HPDE6-E6E7 (cell line): Measurements from ENCODE around the gene NRP1.

Experiments used
- DNase-seq: peaks from one replicate; pipeline ENCODE4 v3.0.0; 2011; ENCODE audit warnings: missing footprints; ENCODE audit errors: extremely low spot score

Gene NRP1

GRCh38 chr10:33349268-33349667, 14.8 kb upstream of the NRP1 start:
- no peak for DNase-seq

- no peak for DNase-seq
Observed at GRCh38 chr10:33347211-33347610, 12.7 kb upstream of the NRP1 start.

GRCh38 chr10:33345236-33345635, 10.8 kb upstream of the NRP1 start:
- no peak for DNase-seq

DNA sequence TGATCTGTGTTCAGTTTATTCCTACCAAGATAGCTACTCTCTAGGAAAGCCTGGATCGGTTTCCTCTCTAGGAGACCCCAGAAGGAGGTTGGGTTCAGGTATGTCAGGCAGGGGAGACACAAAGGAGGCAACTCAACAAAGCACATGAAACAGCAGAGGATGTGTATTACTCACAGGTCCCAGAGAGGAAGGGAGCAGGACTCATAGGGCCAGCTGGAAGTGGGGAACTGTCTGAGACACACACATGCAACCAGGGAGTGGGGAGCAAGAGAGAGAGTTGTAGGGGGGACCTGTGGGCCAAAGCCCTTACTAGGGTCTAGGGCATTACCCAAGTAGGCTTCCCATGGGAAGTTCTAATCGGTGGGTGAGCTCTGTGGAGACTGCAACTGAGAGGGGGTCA, 10.2 kb upstream of the NRP1 start:
- no peak for DNase-seq

DNA sequence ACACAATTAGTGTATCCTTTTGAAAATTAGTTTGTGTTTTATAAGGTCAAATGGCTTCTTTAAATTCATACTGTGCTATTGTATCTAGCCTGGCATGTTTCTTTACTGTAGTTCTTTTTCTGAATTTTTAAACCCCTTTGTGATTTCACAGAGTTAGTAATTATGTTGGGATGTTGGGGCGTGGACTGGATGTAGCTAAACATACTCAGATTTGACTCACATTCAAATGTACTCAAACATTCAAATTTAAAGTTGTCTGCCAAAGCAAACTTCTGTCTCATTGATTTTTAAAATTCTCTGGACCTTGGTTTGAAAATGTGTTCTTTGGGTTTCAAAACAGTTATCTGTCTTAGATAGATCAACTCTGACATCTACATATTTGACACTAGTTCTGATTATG, 7.2 kb upstream of the NRP1 start:
- no peak for DNase-seq

DNA sequence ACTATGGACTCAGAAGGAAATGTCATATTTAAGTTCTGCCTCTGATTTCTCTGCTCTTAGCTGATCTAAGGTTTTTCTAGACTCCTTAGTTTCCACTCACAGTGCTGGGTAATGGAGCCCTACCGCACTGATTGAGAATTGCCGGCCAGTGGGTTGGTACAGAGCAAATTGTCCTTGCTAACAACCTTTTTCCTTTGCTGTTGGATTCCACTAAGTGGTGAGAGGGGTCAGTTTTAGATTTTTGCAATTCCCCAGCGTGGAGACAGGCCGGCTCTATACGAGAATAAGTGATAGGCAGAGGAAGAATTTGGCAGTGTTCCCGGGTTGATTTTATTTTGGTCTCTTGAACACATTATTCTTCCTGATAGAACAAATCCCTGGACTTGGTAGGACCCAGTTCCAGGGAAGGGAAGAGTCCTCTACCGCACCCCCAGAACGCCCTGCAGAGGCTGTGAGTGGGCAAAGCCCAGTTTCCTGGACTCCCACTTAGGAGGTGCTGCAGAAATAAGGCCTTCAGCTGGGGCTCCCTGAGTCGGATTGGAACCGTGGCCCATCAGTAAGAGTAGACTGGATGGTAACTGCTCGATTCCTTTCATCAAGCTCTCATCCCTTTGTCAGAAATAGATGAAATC, 3.0 kb upstream of the NRP1 start:
- no peak for DNase-seq

DNA sequence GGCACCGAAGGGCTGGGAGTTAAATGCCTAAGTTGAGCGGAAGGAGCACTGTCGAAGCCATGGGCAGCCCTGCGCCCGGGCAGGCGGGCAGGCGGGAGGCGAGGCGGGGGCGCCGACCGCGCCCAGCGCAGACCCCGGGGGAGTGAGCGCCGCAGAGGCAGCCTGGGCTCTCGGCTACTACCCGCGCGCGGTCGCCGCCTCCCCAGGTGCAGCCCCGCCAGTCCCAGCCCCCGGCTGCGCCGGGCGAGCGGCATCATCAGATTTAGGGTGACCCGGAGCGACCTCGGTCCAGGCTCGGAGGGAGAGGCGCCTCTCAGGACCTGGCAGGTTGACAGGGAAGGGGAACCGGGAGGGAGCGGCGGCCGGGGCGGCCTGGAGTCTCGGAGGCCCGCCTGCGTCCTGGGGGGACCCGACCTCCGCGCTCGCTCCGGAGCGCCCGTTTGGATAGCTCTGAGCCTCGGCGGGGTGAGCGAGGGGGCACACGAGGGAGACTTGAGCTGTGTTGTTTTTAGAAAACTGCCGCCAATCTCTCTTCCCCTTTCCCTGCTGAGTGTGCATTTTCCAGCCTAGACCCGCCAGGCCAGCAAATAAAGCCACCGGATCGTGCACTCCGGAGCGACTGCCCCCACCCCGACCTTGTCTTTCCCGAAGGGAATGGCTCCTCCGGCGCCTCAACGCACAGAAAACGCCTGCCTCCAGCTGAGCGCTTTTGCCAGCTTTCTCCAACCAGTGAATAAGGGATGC, 2.3 kb upstream of the NRP1 start:
- no peak for DNase-seq

DNA sequence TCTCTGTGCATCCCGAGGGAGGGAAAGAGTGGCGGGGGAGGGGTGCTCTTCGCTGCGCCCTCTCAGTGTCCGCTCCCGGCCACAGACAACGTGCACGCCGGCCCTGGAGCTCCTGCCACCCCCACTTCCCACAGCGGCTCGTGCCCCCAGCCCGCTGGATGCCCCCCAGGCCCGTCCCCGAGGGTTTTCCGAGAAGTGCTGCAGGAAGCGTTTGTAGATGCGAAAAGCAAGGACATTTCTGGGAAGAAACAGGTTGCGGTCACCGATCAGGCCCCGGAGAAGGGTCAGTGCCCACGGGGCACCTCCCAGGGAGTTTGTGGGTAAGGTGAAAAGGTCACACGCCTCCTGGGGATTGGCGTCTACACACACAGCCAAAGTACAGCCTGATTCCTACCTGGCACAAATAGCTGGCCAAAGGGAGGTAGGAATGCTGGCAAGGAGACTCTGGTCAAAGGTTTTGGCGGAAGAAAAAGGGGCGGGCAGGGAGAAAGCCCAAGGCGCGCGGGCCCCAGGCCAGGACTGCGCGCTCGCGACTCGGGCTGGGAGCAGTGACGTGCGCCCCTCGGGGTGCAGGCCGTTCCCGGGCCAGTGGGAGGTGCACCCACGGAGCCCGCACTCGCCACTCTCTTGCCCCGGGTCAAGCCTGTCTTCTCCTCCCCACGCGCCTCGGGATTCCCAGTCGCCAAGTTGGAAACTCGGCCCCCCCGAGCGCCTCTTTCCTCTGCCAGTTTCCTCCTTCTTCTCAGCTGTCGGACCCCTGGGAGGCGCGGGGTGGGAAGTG, 1.5 kb upstream of the NRP1 start:
- DNase-seq, result no peak

DNA sequence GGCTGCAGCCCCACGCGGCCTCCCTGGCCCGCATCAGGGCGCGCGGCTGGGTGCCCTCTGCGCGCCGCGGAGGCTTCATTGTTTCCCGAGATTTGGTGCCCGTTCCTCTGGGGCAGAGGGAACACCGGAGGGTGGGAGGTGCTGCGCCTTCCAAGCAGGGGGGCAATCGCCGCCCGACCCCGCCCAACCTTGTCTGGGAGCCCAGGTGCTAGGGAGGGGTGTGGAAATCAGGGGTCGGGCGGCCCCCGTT, 1.0 kb upstream of the NRP1 start:
- DNase-seq, result no peak

- DNase-seq, result no peak
Observed at GRCh38 chr10:33334805-33335550, 511 bp upstream of the NRP1 start.

GRCh38 chr10:33333260-33334101, 986 bp downstream of the NRP1 start:
- DNase-seq, result no peak

DNA sequence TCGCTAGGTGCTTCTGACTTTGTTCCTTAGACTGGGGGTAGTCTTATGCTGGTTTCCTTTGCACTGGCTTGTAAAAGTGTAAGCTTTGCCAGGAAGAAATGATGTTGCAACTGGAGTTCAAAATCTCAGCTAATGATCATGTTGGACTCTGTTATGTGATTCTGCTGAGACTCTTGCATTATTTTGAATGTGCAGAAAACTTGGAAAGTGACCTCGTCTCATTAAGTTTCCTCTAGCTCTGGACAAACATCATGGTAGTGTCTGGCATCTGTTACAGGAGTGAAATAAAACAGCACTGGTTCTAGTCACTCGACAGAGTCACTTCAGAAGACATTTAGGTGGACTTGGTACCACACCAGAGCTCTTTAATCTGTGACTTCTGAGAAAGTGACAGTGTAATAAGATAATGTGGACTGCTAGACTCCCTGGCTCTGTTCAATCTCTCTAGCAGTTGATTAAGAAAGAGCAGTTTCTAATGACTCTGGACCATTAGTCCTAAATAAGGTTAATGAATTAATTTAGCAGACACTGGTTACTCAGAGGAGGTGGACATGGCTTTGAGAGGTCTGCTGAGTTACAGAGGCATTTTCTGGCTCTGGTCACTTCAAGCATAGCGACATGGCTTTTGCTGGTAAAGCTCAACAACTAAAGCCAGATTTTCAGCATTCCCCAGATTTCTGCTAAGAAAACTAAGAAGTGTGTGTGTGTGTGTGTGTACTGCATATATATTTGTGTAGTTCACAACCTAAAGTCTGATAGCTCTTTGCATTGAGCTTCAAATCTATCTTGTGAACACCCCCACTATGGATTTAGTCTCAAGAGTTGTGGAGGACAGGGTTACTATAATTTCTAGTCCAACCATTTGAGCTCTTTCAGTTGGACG, 2.0 kb downstream of the NRP1 start:
- no peak for DNase-seq

DNA sequence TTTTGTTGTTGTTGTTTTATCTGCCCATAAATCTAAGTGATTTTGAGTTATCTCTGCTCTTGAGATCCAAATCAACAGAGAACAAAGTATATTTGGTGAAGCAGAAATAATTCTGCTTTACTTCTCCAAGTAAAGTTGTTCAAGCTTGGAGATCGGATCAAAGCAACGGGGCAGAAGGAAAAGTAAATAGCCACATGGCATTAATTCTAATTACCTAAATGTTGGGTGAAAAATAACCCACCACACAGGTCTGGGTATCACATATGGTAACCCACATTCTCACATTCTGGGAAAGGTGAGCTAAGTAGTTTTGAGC, 3.1 kb downstream of the NRP1 start:
- DNase-seq, result no peak

DNA sequence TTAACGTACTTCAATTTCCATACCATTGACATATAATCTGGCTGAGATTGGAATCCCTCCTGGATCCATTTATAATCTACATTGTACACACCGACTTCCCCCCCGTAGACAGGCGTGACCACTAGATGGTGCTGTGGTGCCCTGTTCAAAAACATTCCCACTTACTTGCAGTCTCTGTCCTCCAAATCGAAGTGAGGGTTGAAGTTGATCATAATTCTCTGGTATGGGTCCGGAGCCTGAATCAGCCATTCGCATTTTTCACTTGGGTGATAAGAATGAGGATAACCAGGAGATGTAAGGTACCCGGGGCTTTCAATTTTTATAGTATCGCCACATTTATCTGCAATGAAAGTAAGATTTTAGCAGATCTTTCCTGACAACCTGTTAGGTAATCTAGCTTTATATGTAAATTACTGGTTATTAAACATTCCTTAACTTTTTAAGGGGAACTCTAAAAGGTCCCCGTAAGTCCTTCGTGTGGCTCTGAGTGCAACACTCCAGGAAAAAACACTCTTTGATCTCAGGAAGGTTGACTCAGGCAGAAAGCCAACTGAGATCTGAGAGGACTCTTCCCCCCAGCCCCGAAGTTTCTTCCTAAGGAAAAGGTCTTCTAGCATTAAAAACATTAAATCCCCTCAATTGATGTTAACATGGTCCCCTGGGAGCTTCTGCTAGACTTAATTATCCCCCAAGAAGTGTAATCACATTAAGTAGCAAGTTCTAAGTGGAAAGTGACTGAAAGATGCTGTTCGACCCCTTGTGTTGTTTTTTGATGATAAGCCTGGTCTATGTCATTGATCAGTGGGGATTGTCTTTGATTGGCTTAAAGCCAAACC, 3.7 kb downstream of the NRP1 start:
- DNase-seq, result no peak

GRCh38 chr10:33329178-33329577, 5.3 kb downstream of the NRP1 start:
- DNase-seq, result no peak

- DNase-seq, result no peak
Observed at GRCh38 chr10:33328253-33328652, 6.2 kb downstream of the NRP1 start.

DNA sequence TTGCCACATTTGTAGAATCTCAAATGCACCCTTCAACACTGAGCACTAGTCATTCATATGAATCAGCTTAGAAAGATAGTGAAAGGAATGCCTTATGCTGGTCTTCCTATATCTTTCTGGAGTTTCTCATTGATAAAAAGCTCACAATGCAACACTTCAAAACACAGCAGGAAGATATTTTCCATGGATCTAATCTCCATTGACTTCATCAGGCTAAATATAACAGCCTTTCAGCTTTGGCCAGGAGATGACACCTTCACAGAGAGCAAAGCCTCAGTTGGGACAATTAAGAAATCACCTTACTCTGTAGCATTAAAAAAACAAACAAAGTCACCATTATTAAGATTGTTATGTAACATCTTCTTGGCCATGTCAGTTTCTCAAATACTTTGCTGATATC, 6.7 kb downstream of the NRP1 start:
- no peak for DNase-seq

DNA sequence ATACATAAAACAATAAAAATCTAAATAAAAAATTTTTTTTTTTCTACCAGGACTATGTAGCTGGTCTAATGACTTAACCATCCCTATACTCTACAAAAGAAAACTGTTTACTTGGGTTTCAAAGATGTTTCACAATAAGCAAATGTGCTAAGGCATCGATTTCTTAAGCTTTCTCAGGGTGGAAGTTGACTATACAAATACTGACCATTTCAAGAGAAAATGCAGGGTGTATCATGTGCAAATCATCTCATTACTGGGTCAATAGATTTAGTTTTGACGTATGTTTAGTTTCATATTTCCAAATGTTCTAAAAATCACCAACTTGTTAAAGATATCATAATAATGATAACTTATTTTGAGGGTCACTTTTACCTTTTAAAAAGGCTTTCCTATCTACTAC, 7.5 kb downstream of the NRP1 start:
- DNase-seq, result no peak

DNA sequence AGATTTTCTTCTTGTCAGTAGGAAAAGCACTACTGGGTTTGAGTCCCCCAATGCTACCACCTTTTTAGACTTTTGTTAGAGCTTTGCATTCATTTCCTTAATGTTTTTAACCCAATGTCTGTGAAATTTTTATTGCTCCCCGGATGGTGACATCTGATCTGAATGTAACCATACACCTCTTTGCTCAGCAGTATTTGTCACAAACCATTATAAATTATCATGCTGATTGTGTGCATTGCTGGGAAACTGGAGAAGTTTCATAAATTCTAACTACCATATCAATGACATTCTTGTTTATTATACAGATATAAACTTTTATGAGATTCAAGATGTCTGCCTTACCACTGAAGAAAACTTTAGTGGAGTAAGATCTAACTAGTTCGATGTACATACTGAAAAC, 8.5 kb downstream of the NRP1 start:
- no peak for DNase-seq

GRCh38 chr10:33323721-33324120, 10.7 kb downstream of the NRP1 start:
- no peak for DNase-seq
